ENCODE data around the gene MAN2A1.
A peak's percentile ranks its signal among the peaks of the same experiment; 100 is the strongest.
"Not testable (repeated sequence)": the region's sequence is repeated elsewhere in the genome, so short reads cannot be mapped to it uniquely, and the experiment has no call there.

Gene MAN2A1

GRCh38 chr5:109759306-109759705 lies 69.6 kb downstream of the MAN2A1 start:
- DNase-seq = no peak

DNA sequence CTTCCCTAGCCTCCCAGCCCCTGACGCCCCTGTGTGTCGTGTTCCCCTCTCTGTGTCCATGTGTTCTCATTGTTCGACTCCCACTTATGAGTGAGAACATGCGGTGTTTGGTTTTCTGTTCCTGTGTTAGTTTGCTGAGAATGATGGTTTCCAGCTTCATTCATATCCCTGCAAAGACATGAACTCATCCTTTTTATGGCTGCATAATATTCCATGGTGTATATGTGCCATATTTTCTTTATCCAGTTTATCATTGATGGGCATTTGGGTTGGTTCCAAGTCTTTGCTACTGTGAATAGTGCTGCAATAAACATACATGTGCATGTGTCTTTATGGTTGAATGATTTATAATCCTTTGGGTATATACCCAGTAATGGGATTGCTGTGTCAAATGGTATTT lies 70.4 kb downstream of the MAN2A1 start:
- DNase-seq = not testable (repeated sequence)

- no peak for DNase-seq
Measured at GRCh38 chr5:109762821-109763220, 73.1 kb downstream of the MAN2A1 start.

- DNase-seq = no peak
Measured at GRCh38 chr5:109767184-109767995, 77.7 kb downstream of the MAN2A1 start.

DNA sequence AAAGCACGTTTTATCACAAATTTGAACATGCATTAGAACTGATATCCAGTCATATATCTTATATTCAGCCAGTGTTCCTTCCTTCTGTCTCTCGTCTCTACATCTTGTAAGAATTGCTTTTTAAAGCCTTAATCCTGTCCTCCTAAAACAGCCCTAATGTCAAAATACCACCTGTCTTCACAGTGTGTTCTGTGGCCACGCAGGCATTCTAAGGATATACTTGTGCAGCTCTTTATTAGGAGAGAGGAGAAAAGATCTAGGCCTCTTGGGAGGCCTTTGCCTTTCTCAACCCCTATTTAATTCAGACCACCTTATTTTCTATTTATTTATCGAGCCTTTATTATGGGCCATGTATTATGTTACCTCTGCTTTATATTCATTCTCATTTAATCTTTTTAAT lies 78.3 kb downstream of the MAN2A1 start:
- no peak for DNase-seq

DNA sequence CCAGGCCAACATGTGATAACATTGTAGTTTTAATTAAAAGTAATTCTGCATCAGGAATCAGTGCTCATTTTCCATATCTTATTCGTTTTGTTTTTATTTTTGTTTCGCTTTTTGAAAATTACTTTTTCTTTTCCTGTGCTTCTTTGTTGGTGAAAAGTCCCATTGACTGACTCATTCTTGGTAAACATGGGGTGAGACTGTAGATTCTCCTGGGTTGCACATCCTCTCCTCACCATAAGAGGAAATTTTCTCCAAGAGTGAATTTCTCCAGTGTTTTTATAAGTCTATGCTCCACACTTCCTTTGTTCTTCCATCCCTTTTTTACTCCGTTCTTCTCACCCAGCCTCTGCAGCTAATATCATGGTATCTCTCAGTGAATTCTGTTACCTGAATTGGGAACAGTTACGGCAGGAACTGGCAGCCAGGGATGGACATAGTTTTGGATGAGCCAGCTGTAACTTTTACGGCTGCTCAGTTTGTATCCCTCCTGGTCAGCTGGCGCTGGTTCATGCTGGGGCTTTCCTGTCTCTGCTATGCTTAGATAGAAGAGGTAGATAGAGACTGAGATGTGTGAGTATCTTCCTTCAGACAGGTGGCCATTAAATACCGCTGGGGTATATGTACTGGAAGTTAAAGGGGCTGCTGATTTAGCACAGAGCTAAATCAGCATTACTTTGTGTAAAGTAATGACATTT lies 80.0 kb downstream of the MAN2A1 start:
- DNase-seq = no peak

DNA sequence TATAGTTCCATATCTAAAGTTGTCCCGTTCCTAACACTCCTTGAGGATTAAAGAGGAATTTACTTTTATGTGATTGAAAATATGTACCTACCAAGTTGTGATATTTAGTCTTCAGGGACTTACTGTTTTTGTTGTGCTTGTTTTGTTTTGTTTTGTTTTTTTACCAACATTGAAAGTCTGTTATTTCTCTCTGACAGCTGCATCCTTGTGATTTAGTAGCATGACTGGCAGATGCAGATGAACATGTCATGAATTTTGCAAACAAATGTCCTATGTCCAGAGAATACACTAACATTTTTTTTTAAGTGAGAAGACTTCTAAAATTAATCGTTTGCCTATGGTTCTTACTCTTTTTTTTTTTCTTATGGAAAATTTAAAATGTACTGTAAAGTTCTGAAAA lies 85.4 kb downstream of the MAN2A1 start:
- no peak for DNase-seq

- no peak for DNase-seq
Measured at GRCh38 chr5:109779036-109779735, 89.5 kb downstream of the MAN2A1 start.

GRCh38 chr5:109784687-109785086 lies 95.0 kb downstream of the MAN2A1 start:
- DNase-seq = no peak

GRCh38 chr5:109786206-109786855 lies 96.6 kb downstream of the MAN2A1 start:
- DNase-seq = no peak

DNA sequence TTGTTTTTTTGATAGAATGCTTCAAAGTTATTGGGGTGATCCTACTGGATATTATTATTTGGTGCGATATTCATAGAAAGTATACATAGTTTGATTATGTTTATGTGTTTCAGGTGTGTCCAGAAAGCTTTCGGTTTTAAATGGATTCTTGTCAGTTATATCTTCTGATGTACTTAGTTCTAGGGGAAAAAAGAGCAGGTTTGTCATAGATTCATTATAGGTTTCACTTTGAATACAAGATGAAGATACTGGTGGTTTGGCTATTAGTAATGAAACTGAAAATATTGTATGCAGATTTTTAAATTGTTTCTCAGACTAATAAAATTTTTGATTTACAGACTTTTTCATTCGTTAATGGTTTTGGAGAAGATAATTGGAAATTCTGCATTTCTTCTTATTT lies 98.9 kb downstream of the MAN2A1 start:
- peak; percentile 13 for DNase-seq

GRCh38 chr5:109792613-109793012 lies 102.9 kb downstream of the MAN2A1 start:
- no peak for DNase-seq

- DNase-seq = no peak
Measured at GRCh38 chr5:109803854-109804253, 114.1 kb downstream of the MAN2A1 start.

DNA sequence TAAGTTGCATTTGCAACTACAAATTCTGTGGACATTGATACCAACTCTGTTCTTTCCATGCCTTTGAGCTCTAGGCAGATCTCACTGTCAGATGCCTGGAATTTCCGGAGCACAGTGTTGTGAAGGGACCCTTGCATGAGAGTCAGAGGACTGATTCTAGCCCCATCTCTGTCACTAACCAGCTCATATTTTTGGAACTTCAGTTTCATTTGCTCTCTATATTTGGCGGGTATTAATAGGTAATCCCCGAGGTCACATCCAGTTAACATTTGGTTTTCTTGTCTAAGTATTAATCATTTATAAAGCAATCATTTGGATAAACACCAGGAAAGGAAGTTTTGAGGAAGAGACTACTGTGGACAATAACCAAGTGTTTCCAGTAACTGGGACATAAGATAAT lies 115.7 kb downstream of the MAN2A1 start:
- DNase-seq = no peak

- DNase-seq = no peak
Measured at GRCh38 chr5:109805883-109806282, 116.2 kb downstream of the MAN2A1 start.

DNA sequence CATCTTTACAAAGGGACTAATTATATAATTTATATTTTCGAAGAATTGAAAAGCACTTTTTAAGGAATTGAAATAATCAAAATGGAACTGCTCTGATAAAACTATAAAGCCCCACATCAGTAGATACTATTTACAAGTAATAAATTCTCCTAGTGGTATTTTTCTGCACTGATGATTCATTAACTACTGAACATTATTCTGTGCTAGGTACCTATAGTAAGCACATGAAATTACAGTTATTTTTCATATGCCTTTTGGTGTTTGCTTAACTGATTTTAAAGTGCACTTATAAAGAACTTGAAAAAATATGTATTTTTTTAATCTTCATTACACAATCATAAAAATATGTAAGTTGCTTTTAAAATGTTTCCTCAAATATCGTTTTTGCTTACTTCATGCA lies 123.0 kb downstream of the MAN2A1 start:
- DNase-seq = no peak

DNA sequence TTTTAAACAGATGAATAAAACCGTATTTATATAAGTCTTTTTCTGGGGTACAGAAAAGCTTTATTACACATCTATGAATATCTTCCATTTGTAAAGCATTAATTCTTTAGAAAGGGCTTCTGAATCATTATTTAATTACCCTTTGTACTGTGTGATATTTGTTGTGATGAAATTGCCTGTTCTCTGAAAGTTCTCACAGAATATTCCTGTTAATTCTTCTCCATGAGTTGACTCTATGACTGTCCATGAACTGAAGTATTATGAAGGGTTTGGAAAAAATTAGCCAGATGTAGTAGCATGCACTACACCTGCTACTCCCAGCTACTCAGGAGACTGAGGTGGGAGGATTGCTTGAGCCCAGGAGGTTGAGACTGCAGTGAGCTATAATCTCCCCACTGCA lies 127.0 kb downstream of the MAN2A1 start:
- DNase-seq = no peak

DNA sequence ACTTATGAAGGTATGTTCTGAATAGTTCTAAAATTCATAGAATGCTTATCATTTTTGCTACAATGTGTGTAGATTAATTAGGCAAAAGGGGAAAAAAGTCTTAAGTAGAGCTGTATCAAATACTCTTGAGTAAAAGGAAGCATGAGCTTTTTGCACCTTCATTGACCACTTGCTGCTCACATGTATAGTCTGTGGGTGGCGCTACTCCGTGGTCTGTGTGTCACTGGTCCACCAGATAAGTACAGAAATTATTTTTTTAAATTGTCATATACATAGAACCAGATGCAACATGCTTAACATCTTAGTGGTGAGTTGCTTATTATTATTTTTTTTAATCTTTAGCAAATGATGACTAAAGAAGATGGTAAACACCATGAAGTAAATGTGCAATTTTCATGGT lies 130.2 kb downstream of the MAN2A1 start:
- no peak for DNase-seq

DNA sequence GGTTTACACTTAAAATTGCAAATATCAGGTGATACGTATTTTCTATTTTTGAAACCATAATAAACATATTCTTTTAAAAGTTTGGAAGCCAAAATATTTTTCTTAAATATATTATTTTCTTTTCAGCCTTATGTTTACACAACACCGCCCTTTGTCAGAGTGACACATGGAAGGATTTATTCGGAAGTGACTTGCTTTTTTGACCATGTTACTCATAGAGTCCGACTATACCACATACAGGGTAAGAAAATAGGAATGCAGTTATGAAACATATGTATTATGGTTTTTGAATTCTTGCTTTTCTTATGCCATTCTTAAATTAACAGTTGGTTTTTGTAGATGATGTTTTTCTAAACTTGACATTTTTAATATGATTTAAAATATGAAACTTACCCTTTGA lies 133.9 kb downstream of the MAN2A1 start:
- DNase-seq = no peak

GRCh38 chr5:109825450-109825849 lies 135.7 kb downstream of the MAN2A1 start:
- no peak for DNase-seq

DNA sequence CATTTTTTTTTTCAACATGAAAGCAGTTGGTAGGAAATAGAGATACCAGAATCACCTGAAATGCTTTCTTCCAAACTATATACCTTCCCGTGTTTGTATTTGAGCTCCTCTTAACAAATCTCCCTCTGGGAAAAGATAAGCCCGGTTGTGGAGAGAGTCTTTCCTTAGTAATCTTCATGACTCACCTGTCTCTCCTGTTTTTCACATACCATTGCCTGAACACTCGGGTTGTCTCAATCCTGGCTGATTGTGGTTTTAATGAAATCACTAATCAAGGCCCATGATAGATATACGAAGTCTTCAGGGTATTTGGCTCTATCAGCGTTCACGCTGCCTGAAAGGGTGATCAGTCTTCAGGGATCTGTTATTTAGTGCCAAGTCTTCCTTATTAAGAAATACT lies 136.7 kb downstream of the MAN2A1 start:
- no peak for DNase-seq

GRCh38 chr5:109829331-109829730 lies 139.6 kb downstream of the MAN2A1 start:
- DNase-seq = no peak

GRCh38 chr5:109830955-109831502 lies 141.3 kb downstream of the MAN2A1 start:
- no peak for DNase-seq
